Osteoblast (primary cell): Measurements from ENCODE around the gene MTA1. TPM values are rescaled to one million over a fixed set of nuclear protein-coding genes. Genes with fewer than 3 reads are reported as not detected.

Source experiments
- DNase-seq: peaks from one replicate; pipeline ENCODE4 v3.0.0; 2011; ENCODE audit warnings: low spot score, mixed read lengths; ENCODE audit not compliant: insufficient read length; ENCODE audit errors: missing footprints
- H2AFZ ChIP-seq: 2 replicates; pipeline ENCODE4 v1.6.0; 2011; ENCODE audit warnings: mild to moderate bottlenecking, low read length
- H3K27ac ChIP-seq: 2 replicates; pipeline ENCODE4 v1.5.1; 2011; ENCODE audit warnings: mild to moderate bottlenecking, low read depth, low read length, moderate library complexity
- H3K27me3 ChIP-seq: 2 replicates; pipeline ENCODE4 v1.6.0; 2012; ENCODE audit warnings: mild to moderate bottlenecking, control low read depth, inconsistent platforms, low read length, moderate library complexity; ENCODE audit not compliant: insufficient read depth
- H3K36me3 ChIP-seq: 2 replicates; pipeline ENCODE4 v1.5.1; 2011; ENCODE audit warnings: mild to moderate bottlenecking, low read length, control low read depth, moderate library complexity; ENCODE audit not compliant: insufficient read depth
- H3K4me1 ChIP-seq: 2 replicates; pipeline ENCODE4 v1.5.1; 2011; ENCODE audit warnings: mild to moderate bottlenecking, low read length, control low read depth, moderate library complexity; ENCODE audit not compliant: insufficient read depth
- H3K4me2 ChIP-seq: 2 replicates; pipeline ENCODE4 v1.6.0; 2011; ENCODE audit warnings: mild to moderate bottlenecking, low read length; ENCODE audit not compliant: insufficient read depth
- H3K4me3 ChIP-seq: fragments of 200-600 bp; sonication (generic); 3 replicates; pipeline ENCODE4 v1.5.1; 2012; ENCODE audit warnings: mild to moderate bottlenecking, low read length, inconsistent platforms; ENCODE audit not compliant: insufficient read depth
- H3K79me2 ChIP-seq: 2 replicates; pipeline ENCODE4 v1.6.0; 2012; ENCODE audit warnings: mild to moderate bottlenecking, low read length, control low read depth, inconsistent platforms; ENCODE audit not compliant: insufficient read depth
- H3K9me3 ChIP-seq: 2 replicates; pipeline ENCODE4 v1.5.1; 2011; ENCODE audit warnings: low read depth, low read length, control low read depth
- H4K20me1 ChIP-seq: 2 replicates; pipeline ENCODE4 v1.6.0; 2012; ENCODE audit warnings: mild to moderate bottlenecking, low read length, control low read depth; ENCODE audit not compliant: insufficient read depth
- total RNA-seq: library from RNA; depleted of rRNA; stranded (reverse); fragments of >200 nt; gene quantifications from 2 replicates; pipeline ENCODE4 v1.2.3, GENCODE V29; 2012
- TF ChIP-seq, protein P1 (sequence below): IDR thresholded peaks from 2 replicates; pipeline ENCODE4 v1.5.1; 2011; ENCODE audit warnings: mild to moderate bottlenecking, low read depth, low read length, moderate library complexity; ENCODE audit errors: extremely low read depth

Gene MTA1
- total RNA-seq, 1 donor = 60.4 TPM

- Histone ChIP-seq H2AFZ (no peak overlapping the region), H3K27me3 (no peaks in the 10 kb centered on the region), H3K4me1 (peaks cover 3% of the 10 kb centered on the region), H3K36me3 (no peaks in the 10 kb centered on the region), H3K27ac (no peak overlapping the region), H4K20me1 (peaks cover 2% of the 10 kb centered on the region), H3K4me2 (no peak overlapping the region), H3K4me3 (no peak overlapping the region), H3K79me2 (no peaks in the 10 kb centered on the region), H3K9me3 (no peaks in the 10 kb centered on the region)
- TF ChIP-seq, protein P1, sequence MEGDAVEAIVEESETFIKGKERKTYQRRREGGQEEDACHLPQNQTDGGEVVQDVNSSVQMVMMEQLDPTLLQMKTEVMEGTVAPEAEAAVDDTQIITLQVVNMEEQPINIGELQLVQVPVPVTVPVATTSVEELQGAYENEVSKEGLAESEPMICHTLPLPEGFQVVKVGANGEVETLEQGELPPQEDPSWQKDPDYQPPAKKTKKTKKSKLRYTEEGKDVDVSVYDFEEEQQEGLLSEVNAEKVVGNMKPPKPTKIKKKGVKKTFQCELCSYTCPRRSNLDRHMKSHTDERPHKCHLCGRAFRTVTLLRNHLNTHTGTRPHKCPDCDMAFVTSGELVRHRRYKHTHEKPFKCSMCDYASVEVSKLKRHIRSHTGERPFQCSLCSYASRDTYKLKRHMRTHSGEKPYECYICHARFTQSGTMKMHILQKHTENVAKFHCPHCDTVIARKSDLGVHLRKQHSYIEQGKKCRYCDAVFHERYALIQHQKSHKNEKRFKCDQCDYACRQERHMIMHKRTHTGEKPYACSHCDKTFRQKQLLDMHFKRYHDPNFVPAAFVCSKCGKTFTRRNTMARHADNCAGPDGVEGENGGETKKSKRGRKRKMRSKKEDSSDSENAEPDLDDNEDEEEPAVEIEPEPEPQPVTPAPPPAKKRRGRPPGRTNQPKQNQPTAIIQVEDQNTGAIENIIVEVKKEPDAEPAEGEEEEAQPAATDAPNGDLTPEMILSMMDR = no peak
- DNase-seq = peak; percentile 85
Observed at GRCh38 chr14:105494606-105494929, 74.9 kb downstream of the MTA1 start.

- Histone ChIP-seq H3K79me2 (no peaks in the 10 kb centered on the region), H4K20me1 (peaks cover 2% of the 10 kb centered on the region), H3K9me3 (no peaks in the 10 kb centered on the region), H3K4me2 (no peak overlapping the region), H3K27ac (no peak overlapping the region), H3K4me3 (no peak overlapping the region), H3K4me1 (peaks cover under 1% of the 10 kb centered on the region), H3K36me3 (no peaks in the 10 kb centered on the region), H3K27me3 (no peaks in the 10 kb centered on the region), H2AFZ (no peak overlapping the region)
- TF ChIP-seq, protein P1 = no peak
- peak; percentile 81 for DNase-seq
Observed at GRCh38 chr14:105495101-105495989, 75.7 kb downstream of the MTA1 start.

DNA sequence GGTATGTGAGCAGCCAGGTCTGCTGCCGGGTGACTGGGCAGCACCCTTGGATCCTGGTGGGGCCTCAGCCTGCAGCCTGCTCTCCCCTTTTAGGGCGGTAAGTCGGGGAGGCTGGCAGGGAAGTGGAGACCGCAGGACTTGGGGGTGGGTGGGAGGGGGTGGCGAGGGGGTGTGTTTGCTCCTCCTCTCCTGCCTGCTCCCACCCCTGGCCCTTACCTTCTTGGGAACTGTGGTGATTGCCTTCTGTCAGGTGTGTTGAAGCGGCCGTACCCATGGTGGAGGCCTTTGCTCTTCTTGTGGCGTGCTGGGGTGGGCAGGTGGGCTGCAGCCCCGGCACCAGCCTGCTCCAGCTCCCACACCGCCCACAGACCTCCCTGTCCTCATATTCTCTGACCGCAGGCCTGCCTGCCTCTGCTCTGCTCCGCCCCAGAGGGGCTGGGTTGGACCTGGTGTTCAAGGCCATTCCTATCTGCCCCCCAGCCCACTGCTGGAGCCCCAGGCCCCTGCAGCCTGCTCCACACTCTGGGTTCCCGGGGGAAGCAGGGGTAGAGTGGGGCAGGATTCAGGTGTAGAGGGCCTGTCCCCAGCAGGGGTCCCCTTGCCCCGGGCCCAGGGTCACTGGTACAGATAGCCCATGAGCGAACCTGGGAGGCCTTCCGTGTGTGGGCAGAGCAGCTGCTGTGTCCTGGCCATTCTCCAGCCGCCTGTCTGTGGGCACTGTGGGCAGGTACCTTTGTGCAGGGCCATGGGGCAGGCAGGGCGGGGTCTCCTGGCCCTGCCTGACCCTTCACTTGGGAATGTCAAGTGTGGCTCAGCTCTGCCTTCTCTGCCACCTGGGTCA lies 76.6 kb downstream of the MTA1 start:
- H3K4me3 ChIP-seq = no peak overlapping the region
- no peak overlapping the region for H3K4me2 ChIP-seq
- H4K20me1 ChIP-seq = peaks cover 2% of the 10 kb centered on the region
- H3K4me1 ChIP-seq = no peaks in the 10 kb centered on the region
- TF ChIP-seq, protein P1 = no peak
- H2AFZ ChIP-seq = no peak overlapping the region
- H3K79me2 ChIP-seq = no peaks in the 10 kb centered on the region
- no peaks in the 10 kb centered on the region for H3K9me3 ChIP-seq
- no peak overlapping the region for H3K27ac ChIP-seq
- H3K27me3 ChIP-seq = no peaks in the 10 kb centered on the region
- H3K36me3 ChIP-seq = no peaks in the 10 kb centered on the region
- peak; percentile 81 for DNase-seq
